IMR-90 (cell line): ENCODE data around the gene COL5A1. TPM values are rescaled to one million over a fixed set of nuclear protein-coding genes. Genes with fewer than 3 reads are reported as not detected.
A peak's percentile ranks its signal among the peaks of the same experiment; 100 is the strongest.

ENCODE experiments used
- ATAC-seq: fragments of 200-7000 bp; cut with Tn5 transposase; 2 replicates; pipeline ENCODE4 v1.9.1; 2020; ENCODE audit warnings: low read depth, mild to moderate bottlenecking, moderate library complexity
- BruUV-seq: library from RNA; stranded (reverse); fragments of 400-500 nt; replicated peaks from 2 replicates; lab custom pipeline; 2021; lab: Mats Ljungman, UMichigan
- CTCF ChIA-PET: fragments of 300-600 bp; formaldehyde crosslinking; extraction: SDS; loops from one replicate; lab custom pipeline; 2021; ENCODE audit warnings: antibody characterized with exemption; lab: Yijun Ruan, JAX
- POLR2A ChIA-PET: fragments of 300-600 bp; sonication (Branson Sonifier 250); formaldehyde crosslinking; loops from one replicate; lab custom pipeline; 2022; ENCODE audit warnings: antibody characterized with exemption; ENCODE audit not compliant: unreplicated experiment; lab: Charles Lee
- DNase-seq: peaks from one replicate; pipeline ENCODE4 v3.0.0; 2013
- H2AFZ ChIP-seq: replicated peaks from 2 replicates; pipeline ENCODE3; 2013; ENCODE audit warnings: low read length, mild to moderate bottlenecking; ENCODE audit not compliant: poor library complexity
- H2AK5ac ChIP-seq: 2 replicates; pipeline ENCODE4 v1.6.1; 2013; ENCODE audit warnings: low read depth, low read length, inconsistent platforms
- H2AK9ac ChIP-seq: replicated peaks from 2 replicates; pipeline ENCODE3; 2013; ENCODE audit warnings: mild to moderate bottlenecking, low read depth, low read length, moderate library complexity; ENCODE audit not compliant: poor library complexity
- H2BK120ac ChIP-seq: 2 replicates; pipeline ENCODE4 v1.6.1; 2013; ENCODE audit warnings: low read depth, low read length, inconsistent platforms
- H2BK15ac ChIP-seq: 3 replicates; pipeline ENCODE4 v1.6.1; 2013; ENCODE audit warnings: low read depth, low read length, inconsistent platforms
- H2BK20ac ChIP-seq: 2 replicates; pipeline ENCODE4 v1.6.1; 2013; ENCODE audit warnings: low read depth, mild to moderate bottlenecking, inconsistent platforms, low read length, moderate library complexity
- H2BK5ac ChIP-seq: 2 replicates; pipeline ENCODE4 v1.6.1; 2013; ENCODE audit warnings: mild to moderate bottlenecking, low read depth, low read length, inconsistent platforms; ENCODE audit not compliant: poor library complexity, severe bottlenecking
- H3K14ac ChIP-seq: replicated peaks from 2 replicates; pipeline ENCODE4 v1.6.1; 2013; ENCODE audit warnings: low read depth, low read length, inconsistent platforms
- H3K18ac ChIP-seq: 2 replicates; pipeline ENCODE4 v1.6.1; 2013; ENCODE audit warnings: low read depth, low read length, control low read depth
- H3K23ac ChIP-seq: 2 replicates; pipeline ENCODE4 v1.6.1; 2013; ENCODE audit warnings: low read depth, low read length, inconsistent platforms
- H3K27ac ChIP-seq: 2 replicates; pipeline ENCODE4 v1.5.1; 2013; ENCODE audit warnings: mild to moderate bottlenecking, control low read depth, low read length; ENCODE audit not compliant: insufficient read depth
- H3K27me3 ChIP-seq: 2 replicates; pipeline ENCODE4 v1.6.1; 2013; ENCODE audit warnings: low read length; ENCODE audit not compliant: control insufficient read depth, insufficient read depth
- H3K36me3 ChIP-seq: 2 replicates; pipeline ENCODE4 v1.6.1; 2013; ENCODE audit warnings: low read length, mixed read lengths; ENCODE audit not compliant: control insufficient read depth, insufficient read depth
- H3K4ac ChIP-seq: 2 replicates; pipeline ENCODE4 v1.6.1; 2013; ENCODE audit warnings: low read depth, low read length, inconsistent platforms
- H3K4me1 ChIP-seq: 2 replicates; pipeline ENCODE4 v1.6.1; 2013; ENCODE audit warnings: low read length, mixed read lengths; ENCODE audit not compliant: control insufficient read depth, insufficient read depth
- H3K4me2 ChIP-seq: 2 replicates; pipeline ENCODE4 v1.6.1; 2013; ENCODE audit warnings: low read depth, mild to moderate bottlenecking, control low read depth, low read length, moderate library complexity
- H3K4me3 ChIP-seq: 2 replicates; pipeline ENCODE4 v1.5.1; 2013; ENCODE audit warnings: low read depth, mild to moderate bottlenecking, control low read depth, low read length, moderate library complexity; ENCODE audit not compliant: insufficient read depth
- H3K56ac ChIP-seq: 2 replicates; pipeline ENCODE4 v1.6.1; 2013; ENCODE audit warnings: low read length, inconsistent platforms; ENCODE audit not compliant: insufficient read depth; ENCODE audit errors: extremely low read depth
- H3K79me1 ChIP-seq, 2 experiments: 2 replicates each; pipeline ENCODE4 v1.6.1; 2013; ENCODE audit warnings: low read length in 2 of 2, inconsistent platforms in 1 of 2, low read depth in 1 of 2
- H3K9ac ChIP-seq: 2 replicates; pipeline ENCODE4 v1.6.1; 2013; ENCODE audit warnings: low read depth, low read length, control low read depth
- H3K9me1 ChIP-seq: 2 replicates; pipeline ENCODE4 v1.6.1; 2013; ENCODE audit warnings: low read length, inconsistent platforms; ENCODE audit not compliant: insufficient read depth
- H3K9me3 ChIP-seq: 2 replicates; pipeline ENCODE4 v1.6.1; 2013; ENCODE audit warnings: low read length; ENCODE audit not compliant: control insufficient read depth, insufficient read depth
- H4K20me1 ChIP-seq: 2 replicates; pipeline ENCODE4 v1.6.1; 2013; ENCODE audit warnings: low read length, inconsistent platforms; ENCODE audit not compliant: insufficient read depth
- H4K5ac ChIP-seq: 2 replicates; pipeline ENCODE4 v1.6.1; 2013; ENCODE audit warnings: mild to moderate bottlenecking, low read depth, low read length, control low read depth
- H4K8ac ChIP-seq, 2 experiments: 2 replicates each; pipeline ENCODE4 v1.6.1; 2013; ENCODE audit warnings: low read depth in 2 of 2, low read length in 2 of 2, control low read depth in 1 of 2, inconsistent platforms in 1 of 2
- H4K91ac ChIP-seq: 2 replicates; pipeline ENCODE4 v1.6.1; 2013; ENCODE audit warnings: low read depth, low read length, inconsistent platforms; ENCODE audit not compliant: insufficient read depth
- BHLHE40 ChIP-seq: fragments of 150-350 bp; IDR thresholded peaks from 2 replicates; pipeline ENCODE4 v1.6.1; 2016; ENCODE audit warnings: mild to moderate bottlenecking, low read depth, low read length
- FOS ChIP-seq: fragments of 150-350 bp; IDR thresholded peaks from 2 replicates; pipeline ENCODE4 v1.6.1; 2016; ENCODE audit warnings: low read depth, low read length
- MAFK ChIP-seq: IDR thresholded peaks from 2 replicates; pipeline ENCODE4 v1.6.1; 2012; ENCODE audit warnings: low read depth, low read length, improper control_type of control experiment
- WGBS, 2 experiments: methylation state at CpG; one replicate each; pipeline versions ENCODE4 v1.1.5 to v1.1.7; 2013; ENCODE audit warnings: missing lambda C conversion rate in 2 of 2; ENCODE audit not compliant: insufficient read length in 1 of 2; ENCODE audit errors: extremely low coverage in 2 of 2; 5-methylcytosine and 5-hydroxymethylcytosine counted together
- dilution Hi-C: fragments of 300-500 bp; cut with HindIII; formaldehyde crosslinking; loops from one replicate; pipeline ENCODE4 v1.14.3; 2018; ENCODE audit warnings: low sequenced_read_pairs; ENCODE audit not compliant: unreplicated experiment
- in situ Hi-C: fragments of 300-500 bp; cut with MboI; formaldehyde crosslinking; loops from 3 replicates; pipeline ENCODE4 v1.14.3; 2019; ENCODE audit warnings: low sequenced_read_pairs, inconsistent platforms, mixed read lengths
- intact Hi-C: fragments of 100-400 bp; cut with micrococcal nuclease; formaldehyde crosslinking; loops from 2 replicates; pipeline ENCODE4 v1.10.0; 2022
- polyA plus RNA-seq, 3 experiments: library from polyadenylated mRNA; depleted of rRNA; stranded (reverse); fragments of >200 nt; gene quantifications; 2 replicates each; pipeline ENCODE4 v1.2.3, GENCODE V29; 2012; ENCODE audit warnings: low replicate concordance in 1 of 3
- total RNA-seq: library from RNA; depleted of rRNA; stranded (reverse); fragments of >200 nt; gene quantifications from 2 replicates; pipeline ENCODE4 v1.2.3, GENCODE V29; 2012

Gene COL5A1
- total and polyA plus RNA-seq, 2 of the 4 experiments (the other 2 are of a cell fraction) = 19.2 to 173 TPM

DNA sequence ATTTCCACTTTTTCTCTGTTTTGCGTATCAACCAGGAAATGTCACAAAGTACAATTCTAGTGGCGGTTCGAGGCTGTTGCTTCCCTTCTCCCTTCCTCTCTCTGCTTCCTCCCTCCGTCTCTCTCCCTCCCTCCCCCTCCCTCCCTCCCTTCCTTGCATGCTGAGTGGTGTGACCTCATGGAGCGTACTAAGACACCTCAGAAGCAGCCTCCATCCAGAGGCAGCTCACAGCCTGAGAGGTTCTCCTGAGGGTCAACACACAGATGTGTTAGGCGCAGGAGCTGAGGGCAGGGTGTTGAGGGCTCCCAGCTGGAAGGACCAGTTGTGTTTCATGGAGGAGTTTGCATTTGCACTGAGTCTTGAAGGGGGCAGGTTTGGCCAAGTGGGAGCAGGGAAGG is 57.7 kb downstream of the COL5A1 start:
- Histone ChIP-seq H2BK120ac (no peak overlapping the region), H4K91ac (no peak overlapping the region), H2BK20ac (no peak overlapping the region), H3K14ac (no peak overlapping the region), H3K27me3 (no peaks in the 10 kb centered on the region), H3K4me3 (no peak overlapping the region), H2BK15ac (no peak overlapping the region), H4K20me1 (peaks cover 94% of the 10 kb centered on the region), H3K27ac (no peak overlapping the region), H2AK9ac (no peak overlapping the region), H3K36me3 (peaks cover 48% of the 10 kb centered on the region), H2AK5ac (no peak overlapping the region), H2AFZ (no peak overlapping the region), H2BK5ac (no peak overlapping the region), H3K18ac (no peak overlapping the region), H3K4me2 (no peak overlapping the region), H3K9me3 (no peaks in the 10 kb centered on the region), H3K23ac (no peak overlapping the region), H3K4ac (no peak overlapping the region), H3K56ac (no peak overlapping the region), H4K8ac (no peak overlapping the region), H3K9me1 (peaks cover 4% of the 10 kb centered on the region; the same call in 1 of the 2 replicates), H3K9ac (no peak overlapping the region), H4K5ac (no peak overlapping the region), H3K79me1 (peaks cover 35 to 89% of the 10 kb centered on the region in 2 experiments), H3K4me1 (peaks cover 7% of the 10 kb centered on the region)
- ChIA-PET CTCF (no interaction called here), POLR2A (no interaction called here)
- ATAC-seq (no peak), DNase-seq (peak; percentile 37)
- no peak for TF ChIP-seq FOS
- no peak for TF ChIP-seq BHLHE40
- no peak for TF ChIP-seq MAFK
- intact Hi-C loops (no loop called here), dilution Hi-C loops (no loop called here), in situ Hi-C loops (no loop called here)
- no CpG with 5 or more reads among the region's 6 CpGs for WGBS, 2 experiments
- no TSS peak for BruUV-seq
